GM11168 (cell line): ENCODE results near the gene PHF21B.

ENCODE experiments used
- in situ Hi-C: fragments of 300-500 bp; cut with MboI; formaldehyde crosslinking; loops from one replicate; pipeline ENCODE4 v1.12.0; 2022; ENCODE audit warnings: low sequenced_read_pairs; ENCODE audit not compliant: unreplicated experiment

PHF21B gene

GRCh38 chr22:44850946-44851345 is 158.9 kb downstream of the PHF21B start:
- in situ Hi-C loops, result no loop called here

- in situ Hi-C loops, result no loop called here
These were observed 160.9 kb downstream of the PHF21B start for GRCh38 chr22:44848791-44849420.

- in situ Hi-C loops, result no loop called here
These were observed 161.5 kb downstream of the PHF21B start for GRCh38 chr22:44848296-44848741.

- in situ Hi-C loops, result no loop called here
These were observed 161.9 kb downstream of the PHF21B start for GRCh38 chr22:44847892-44848291.

GRCh38 chr22:44847380-44847779 is 162.4 kb downstream of the PHF21B start:
- in situ Hi-C loops, result no loop called here

- in situ Hi-C loops, result no loop called here
These were observed 163.0 kb downstream of the PHF21B start for GRCh38 chr22:44846726-44847275.

- in situ Hi-C loops, result no loop called here
These were observed 163.7 kb downstream of the PHF21B start for GRCh38 chr22:44845796-44846720.

GRCh38 chr22:44845191-44845590 is 164.6 kb downstream of the PHF21B start:
- in situ Hi-C loops, result no loop called here

GRCh38 chr22:44842417-44842816 is 167.4 kb downstream of the PHF21B start:
- in situ Hi-C loops, result no loop called here

GRCh38 chr22:44840611-44841322 is 169.0 kb downstream of the PHF21B start:
- in situ Hi-C loops, result no loop called here

GRCh38 chr22:44839721-44840120 is 170.1 kb downstream of the PHF21B start:
- in situ Hi-C loops, result loop anchor here (10.0 kb wide), 1 partner anchor 245 kb away; no protein-coding TSS in a partner anchor

GRCh38 chr22:44839061-44839460 is 170.7 kb downstream of the PHF21B start:
- in situ Hi-C loops, result loop anchor here (10.0 kb wide), 1 partner anchor 246 kb away; no protein-coding TSS in a partner anchor

- in situ Hi-C loops, result loop anchor here (10.0 kb wide), 1 partner anchor 246 kb away; no protein-coding TSS in a partner anchor
These were observed 171.3 kb downstream of the PHF21B start for GRCh38 chr22:44838316-44839016.

GRCh38 chr22:44837481-44837880 is 172.3 kb downstream of the PHF21B start:
- in situ Hi-C loops, result loop anchor here (10.0 kb wide), 1 partner anchor 247 kb away; no protein-coding TSS in a partner anchor

GRCh38 chr22:44834065-44834464 is 175.7 kb downstream of the PHF21B start:
- in situ Hi-C loops, result loop anchor here (10.0 kb wide), 1 partner anchor 251 kb away; no protein-coding TSS in a partner anchor

GRCh38 chr22:44831885-44832284 is 177.9 kb downstream of the PHF21B start:
- in situ Hi-C loops, result loop anchor here (10.0 kb wide), 1 partner anchor 253 kb away; no protein-coding TSS in a partner anchor
